Right renal pelvis (tissue), 4 donors: ENCODE measurements around the gene TLX1. TPM values are rescaled to one million over a fixed set of nuclear protein-coding genes. Genes with fewer than 3 reads are reported as not detected.

Source experiments
- polyA plus RNA-seq, 4 donors: library from polyadenylated mRNA; unstranded; fragments of 120-200 nt; gene quantifications; one replicate each; pipeline ENCODE4 v1.2.1, GENCODE V29; 2013; ENCODE audit not compliant: insufficient read length in 4 of 4

Gene TLX1
- polyA plus RNA-seq, 4 donors, result 0.04 to 0.13 (median 0.10) TPM

Other genes with a start within 250 kb of the TLX1 start
- 10 to 100 TPM; 29.0 to 38.7 (median 32.7) TPM for gene SLF2, start 218.3 kb upstream of the TLX1 start, polyA plus RNA-seq
- 10 to 100 TPM; 43.1 to 55.2 (median 46.7) TPM for gene SEMA4G, start 161.8 kb upstream of the TLX1 start, polyA plus RNA-seq
- 100 to 1,000 TPM in 1 of 4 donors, 10 to 100 TPM in 3; 93.1 to 135 (median 94.8) TPM for gene MRPL43, start 143.8 kb upstream of the TLX1 start, polyA plus RNA-seq
- 10 to 100 TPM; 14.0 to 16.8 (median 15.2) TPM for gene TWNK, start 143.8 kb upstream of the TLX1 start, polyA plus RNA-seq
- 10 to 100 TPM; 50.8 to 77.7 (median 55.0) TPM for gene LZTS2, start 131.5 kb upstream of the TLX1 start, polyA plus RNA-seq
- gene PDZD7, start 100.2 kb upstream of the TLX1 start, polyA plus RNA-seq, result 1 to 10 TPM; 1.3 to 3.8 (median 1.9) TPM
- 10 to 100 TPM; 22.1 to 24.6 (median 22.7) TPM for gene SFXN3, start 100.1 kb upstream of the TLX1 start, polyA plus RNA-seq
- 10 to 100 TPM in 3 of 4 donors, 1 to 10 TPM in 1; 9.7 to 13.1 (median 10.9) TPM for gene KAZALD1, start 69.3 kb upstream of the TLX1 start, polyA plus RNA-seq
- not detected for gene LBX1, start 98.2 kb downstream of the TLX1 start, polyA plus RNA-seq
- 10 to 100 TPM; 20.1 to 31.2 (median 29.0) TPM for gene BTRC, start 222.9 kb downstream of the TLX1 start, polyA plus RNA-seq